Neutrophil (primary cell): Measurements from ENCODE around the gene LMNTD1.

ENCODE experiments used
- H3K27ac ChIP-seq: fragments of 200-600 bp; sonication (generic); 2 replicates; pipeline ENCODE4 v1.5.1; 2016; ENCODE audit warnings: mild to moderate bottlenecking, moderate library complexity
- H3K27me3 ChIP-seq: fragments of 200-600 bp; sonication (generic); 2 replicates; pipeline ENCODE4 v1.6.0; 2016; ENCODE audit warnings: mild to moderate bottlenecking
- H3K36me3 ChIP-seq: fragments of 200-600 bp; sonication (generic); 2 replicates; pipeline ENCODE4 v1.5.1; 2017
- H3K4me1 ChIP-seq, 2 experiments: fragments of 200-600 bp in 1 of 2; sonication (generic) in 1 of 2; 1 replicate in 1 of 2; 2 replicates in 1 of 2; pipeline versions ENCODE4 v1.5.1 to v1.6.1; 2013 to 2016; ENCODE audit warnings: low read depth in 1 of 2, low read length in 1 of 2, mild to moderate bottlenecking in 1 of 2, moderate library complexity in 1 of 2; ENCODE audit not compliant: control insufficient read depth in 1 of 2, insufficient read depth in 1 of 2
- H3K4me3 ChIP-seq, 2 experiments: fragments of 200-600 bp in 1 of 2; sonication (generic) in 1 of 2; 1 replicate in 1 of 2; 2 replicates in 1 of 2; pipeline ENCODE4 v1.5.1; 2013 to 2016; ENCODE audit warnings: low read depth in 1 of 2, low read length in 1 of 2, mild to moderate bottlenecking in 1 of 2, moderate library complexity in 1 of 2
- H3K9me3 ChIP-seq: fragments of 200-600 bp; sonication (generic); 2 replicates; pipeline ENCODE4 v1.5.1; 2016
- CTCF ChIP-seq: fragments of 200-600 bp; sonication (generic); IDR thresholded peaks from 2 replicates; pipeline ENCODE4 v1.5.1; 2016; ENCODE audit warnings: antibody characterized with exemption

LMNTD1 gene

GRCh38 chr12:25482625-25483024 is 70.5 kb downstream of the LMNTD1 start:
- H3K9me3 ChIP-seq: no peaks in the 10 kb centered on the region
- no peaks in the 10 kb centered on the region for H3K4me1 ChIP-seq
- H3K27me3 ChIP-seq: no peaks in the 10 kb centered on the region
- H3K4me3 ChIP-seq: no peak overlapping the region
- no peak overlapping the region for H3K27ac ChIP-seq
- H3K36me3 ChIP-seq: no peaks in the 10 kb centered on the region
- TF ChIP-seq CTCF: no peak

GRCh38 chr12:25480145-25480544 is 72.9 kb downstream of the LMNTD1 start:
- no peaks in the 10 kb centered on the region for H3K27me3 ChIP-seq
- TF ChIP-seq CTCF: no peak

GRCh38 chr12:25477217-25477616 is 75.9 kb downstream of the LMNTD1 start:
- H3K4me3 ChIP-seq: no peak overlapping the region
- no peaks in the 10 kb centered on the region for H3K36me3 ChIP-seq
- H3K27me3 ChIP-seq: no peaks in the 10 kb centered on the region
- H3K9me3 ChIP-seq: no peaks in the 10 kb centered on the region
- H3K27ac ChIP-seq: no peak overlapping the region
- no peak for TF ChIP-seq CTCF
- H3K4me1 ChIP-seq: no peaks in the 10 kb centered on the region

More at GRCh38 chr12:25480145-25480544, 72.9 kb downstream of the LMNTD1 start:
- Histone ChIP-seq H3K27ac (no peak overlapping the region), H3K36me3 (no peaks in the 10 kb centered on the region), H3K4me3 (no peak overlapping the region), H3K4me1 (no peaks in the 10 kb centered on the region), H3K9me3 (no peaks in the 10 kb centered on the region)

GRCh38 chr12:25472453-25472852 is 80.6 kb downstream of the LMNTD1 start:
- Histone ChIP-seq H3K4me3 (no peak overlapping the region), H3K27ac (no peak overlapping the region), H3K36me3 (no peaks in the 10 kb centered on the region), H3K9me3 (no peaks in the 10 kb centered on the region), H3K4me1 (no peaks in the 10 kb centered on the region), H3K27me3 (no peaks in the 10 kb centered on the region)
- TF ChIP-seq CTCF: no peak

- no peaks in the 10 kb centered on the region for H3K27me3 ChIP-seq
- H3K4me3 ChIP-seq: no peak overlapping the region
- no peak for TF ChIP-seq CTCF
- H3K9me3 ChIP-seq: no peaks in the 10 kb centered on the region
- H3K36me3 ChIP-seq: no peaks in the 10 kb centered on the region
- H3K27ac ChIP-seq: no peak overlapping the region
- H3K4me1 ChIP-seq: no peaks in the 10 kb centered on the region
Observed at GRCh38 chr12:25469861-25470260, 83.2 kb downstream of the LMNTD1 start.

- Histone ChIP-seq H3K27me3 (no peaks in the 10 kb centered on the region), H3K9me3 (no peaks in the 10 kb centered on the region), H3K27ac (no peak overlapping the region), H3K36me3 (no peaks in the 10 kb centered on the region), H3K4me1 (no peaks in the 10 kb centered on the region), H3K4me3 (no peak overlapping the region)
- TF ChIP-seq CTCF: no peak
Observed at GRCh38 chr12:25469368-25469767, 83.7 kb downstream of the LMNTD1 start.
